ENCODE measurements around the gene SLC25A4.
"Not testable (repeated sequence)": the region's sequence is repeated elsewhere in the genome, so short reads cannot be mapped to it uniquely, and the experiment has no call there.

The SLC25A4 gene

GRCh38 chr4:185196437-185196836 lies 53.4 kb downstream of the SLC25A4 start:
- Histone ChIP-seq H3K4me3 (ENCODE audit: low read length) (no peak overlapping the region), H3K18ac (ENCODE audit: low read length) (no peak overlapping the region), H3K79me2 (ENCODE audit: control insufficient read depth, insufficient read depth, low read length) (no peaks in the 10 kb centered on the region), H3K56ac (ENCODE audit: low read length) (no peak overlapping the region), H3K79me1 (ENCODE audit: low read length) (peaks cover 1% of the 10 kb centered on the region), H3K4ac (ENCODE audit: low read depth, low read length) (no peak overlapping the region), H3K27ac (ENCODE audit: low read depth, low read length) (no peak overlapping the region), H3K9ac (ENCODE audit: low read length) (no peak overlapping the region), H3K4me2 (ENCODE audit: low read length) (no peak overlapping the region), H3K27me3 (ENCODE audit: insufficient read depth, low read length, poor library complexity) (no peaks in the 10 kb centered on the region), H2BK5ac (ENCODE audit: low read length) (no peak overlapping the region), H3K4me1 (ENCODE audit: control insufficient read depth, low read depth, low read length) (no peaks in the 10 kb centered on the region), H2AK5ac (ENCODE audit: low read length) (no peak overlapping the region), H4K8ac (ENCODE audit: low read depth, low read length) (no peak overlapping the region), H4K5ac (ENCODE audit: low read length) (no peak overlapping the region), H2BK15ac (replicated peaks; ENCODE audit: low read depth) (no peak overlapping the region), H3K36me3 (ENCODE audit: control insufficient read depth, insufficient read depth, low read length) (no peaks in the 10 kb centered on the region), H3K23ac (ENCODE audit: low read length) (no peak overlapping the region), H2BK120ac (ENCODE audit: low read depth, low read length) (no peak overlapping the region)
- WGBS (ENCODE audit: extremely low coverage, insufficient coverage, low lambda C conversion rate): no CpG with 5 or more reads among the region's 2 CpGs
- DNase-seq: no peak

GRCh38 chr4:185198189-185198588 lies 55.1 kb downstream of the SLC25A4 start:
- H3K56ac ChIP-seq (ENCODE audit: low read length); H2BK5ac ChIP-seq (ENCODE audit: low read length); H3K18ac ChIP-seq (ENCODE audit: low read length); H3K36me3 ChIP-seq (ENCODE audit: control insufficient read depth, insufficient read depth, low read length); H2BK120ac ChIP-seq (ENCODE audit: low read depth, low read length); H2AK5ac ChIP-seq (ENCODE audit: low read length); H3K27me3 ChIP-seq (ENCODE audit: insufficient read depth, low read length, poor library complexity); H3K9ac ChIP-seq (ENCODE audit: low read length); H4K8ac ChIP-seq (ENCODE audit: low read depth, low read length); H3K4me3 ChIP-seq (ENCODE audit: low read length); H3K79me1 ChIP-seq (ENCODE audit: low read length); H3K79me2 ChIP-seq (ENCODE audit: control insufficient read depth, insufficient read depth, low read length); H3K23ac ChIP-seq (ENCODE audit: low read length); H3K4me1 ChIP-seq (ENCODE audit: control insufficient read depth, low read depth, low read length); H2BK15ac ChIP-seq (replicated peaks; ENCODE audit: low read depth); H3K4ac ChIP-seq (ENCODE audit: low read depth, low read length); DNase-seq; H3K27ac ChIP-seq (ENCODE audit: low read depth, low read length); H4K5ac ChIP-seq (ENCODE audit: low read length); H3K4me2 ChIP-seq (ENCODE audit: low read length): not testable (repeated sequence)
- WGBS (ENCODE audit: extremely low coverage, insufficient coverage, low lambda C conversion rate): no CpG with 5 or more reads among the region's 4 CpGs
